Liver (tissue), 9 donors: ENCODE results near the gene MEN1. TPM values are rescaled to one million over a fixed set of nuclear protein-coding genes. Genes with fewer than 3 reads are reported as not detected.

ENCODE experiments used
- DNase-seq: peaks from one replicate; pipeline ENCODE4 v3.0.0-alpha.2; 2017; ENCODE audit warnings: low spot score
- H3K27ac ChIP-seq, 2 donors: one replicate each; pipeline ENCODE4 v1.7.0; 2013; ENCODE audit warnings: inconsistent platforms in 2 of 2, low read length in 2 of 2, control low read depth in 1 of 2, low read depth in 1 of 2, mild to moderate bottlenecking in 1 of 2
- H3K27me3 ChIP-seq, 4 donors: one replicate each; pipeline versions ENCODE4 v1.6.1 to v1.7.0; 2013; ENCODE audit warnings: low read length in 3 of 4, inconsistent platforms in 1 of 4, mild to moderate bottlenecking in 1 of 4, moderate library complexity in 1 of 4; ENCODE audit not compliant: control insufficient read depth in 4 of 4, insufficient read depth in 4 of 4
- H3K36me3 ChIP-seq, 4 donors: one replicate each; pipeline versions ENCODE4 v1.6.1 to v1.7.0; 2013; ENCODE audit warnings: low read length in 3 of 4, mild to moderate bottlenecking in 3 of 4, low read depth in 1 of 4, moderate library complexity in 1 of 4; ENCODE audit not compliant: control insufficient read depth in 4 of 4, insufficient read depth in 3 of 4
- H3K4me1 ChIP-seq, 4 donors: one replicate each; pipeline versions ENCODE4 v1.6.1 to v1.7.0; 2013; ENCODE audit warnings: low read length in 3 of 4, mild to moderate bottlenecking in 3 of 4, moderate library complexity in 1 of 4; ENCODE audit not compliant: control insufficient read depth in 4 of 4, insufficient read depth in 4 of 4
- H3K4me3 ChIP-seq, 3 donors: one replicate each; pipeline versions ENCODE4 v1.6.1 to v1.7.0; 2013; ENCODE audit warnings: low read length in 3 of 3, control low read depth in 1 of 3, low read depth in 1 of 3, mild to moderate bottlenecking in 1 of 3
- H3K9ac ChIP-seq, 2 donors: one replicate each; pipeline ENCODE4 v1.7.0; 2013; ENCODE audit warnings: low read length in 2 of 2, mild to moderate bottlenecking in 2 of 2, moderate library complexity in 2 of 2, control low read depth in 1 of 2, low read depth in 1 of 2
- H3K9me3 ChIP-seq, 4 donors: one replicate each; pipeline versions ENCODE4 v1.6.1 to v1.7.0; 2013; ENCODE audit warnings: low read length in 3 of 4; ENCODE audit not compliant: control insufficient read depth in 4 of 4
- ATF3 ChIP-seq: IDR thresholded peaks from 2 replicates; pipeline ENCODE4 v1.6.1; 2016; ENCODE audit warnings: antibody characterized with exemption
- CTCF ChIP-seq: fragments of 150-350 bp; IDR thresholded peaks from 2 replicates; pipeline ENCODE4 v1.5.1; 2017; ENCODE audit warnings: improper control_type of control experiment, low read depth, low read length; ENCODE audit not compliant: missing input control
- EGR1 ChIP-seq, 2 donors: IDR thresholded peaks; 2 replicates each; pipeline ENCODE4 v1.6.1; 2016 to 2018; ENCODE audit warnings: antibody characterized with exemption in 2 of 2, low read depth in 2 of 2
- FOXA1 ChIP-seq: IDR thresholded peaks from 2 replicates; pipeline ENCODE4 v1.6.1; 2016; ENCODE audit warnings: antibody characterized with exemption
- FOXA2 ChIP-seq: IDR thresholded peaks from 2 replicates; pipeline ENCODE4 v1.6.1; 2016; ENCODE audit warnings: antibody characterized with exemption
- GABPA ChIP-seq, 2 donors: IDR thresholded peaks in 1 of 2; conservative IDR thresholded peaks in 1 of 2; 2 replicates each; pipeline ENCODE4 v1.6.1; 2016; ENCODE audit warnings: antibody characterized with exemption in 2 of 2, mild to moderate bottlenecking in 1 of 2, moderate library complexity in 1 of 2
- HNF4A ChIP-seq, 2 donors: conservative IDR thresholded peaks; 2 replicates each; pipeline ENCODE4 v1.6.1; 2016; ENCODE audit warnings: antibody characterized with exemption in 2 of 2, mild to moderate bottlenecking in 2 of 2
- HNF4G ChIP-seq: IDR thresholded peaks from 2 replicates; pipeline ENCODE4 v1.6.1; 2016; ENCODE audit warnings: antibody characterized with exemption
- JUND ChIP-seq, 2 donors: IDR thresholded peaks; 2 replicates each; pipeline ENCODE4 v1.6.1; 2016; ENCODE audit warnings: antibody characterized with exemption in 2 of 2
- MAX ChIP-seq: IDR thresholded peaks from 2 replicates; pipeline ENCODE4 v1.6.1; 2016; ENCODE audit warnings: antibody characterized with exemption
- NR2F2 ChIP-seq: IDR thresholded peaks from 2 replicates; pipeline ENCODE4 v1.6.1; 2016; ENCODE audit warnings: antibody characterized with exemption
- RAD21 ChIP-seq, 2 donors: IDR thresholded peaks; 2 replicates each; pipeline ENCODE4 v1.6.1; 2016; ENCODE audit warnings: antibody characterized with exemption in 2 of 2, mild to moderate bottlenecking in 2 of 2
- REST ChIP-seq: IDR thresholded peaks from 2 replicates; pipeline ENCODE4 v1.6.1; 2016; ENCODE audit warnings: antibody characterized with exemption, mild to moderate bottlenecking
- RXRA ChIP-seq, 2 donors: IDR thresholded peaks; 2 replicates each; pipeline ENCODE4 v1.6.1; 2017 to 2018; ENCODE audit warnings: antibody characterized with exemption in 2 of 2, mild to moderate bottlenecking in 1 of 2
- SP1 ChIP-seq: IDR thresholded peaks from 2 replicates; pipeline ENCODE4 v1.6.1; 2018; ENCODE audit warnings: antibody characterized with exemption, mild to moderate bottlenecking
- TAF1 ChIP-seq: conservative IDR thresholded peaks from 2 replicates; pipeline ENCODE4 v1.6.1; 2016; ENCODE audit warnings: antibody characterized with exemption, mild to moderate bottlenecking
- YY1 ChIP-seq: IDR thresholded peaks from 2 replicates; pipeline ENCODE4 v1.6.1; 2016; ENCODE audit warnings: antibody characterized with exemption, mild to moderate bottlenecking
- ZBTB33 ChIP-seq: IDR thresholded peaks from 2 replicates; pipeline ENCODE4 v1.6.1; 2016; ENCODE audit warnings: antibody characterized with exemption
- WGBS: extraction: QIAGEN DNeasy Blood & Tissue Kit; methylation state at CpG from one replicate; pipeline ENCODE4 v1.1.7; 2013; 5-methylcytosine and 5-hydroxymethylcytosine counted together
- polyA plus RNA-seq, 2 donors: library from polyadenylated mRNA; stranded (reverse) in 1 of 2; unstranded in 1 of 2; fragments of 200-250 nt in 1 of 2; fragments of >200 nt in 1 of 2; fragmentation: Nextera tagmentation in 1 of 2; extraction: Ambion mirVana in 1 of 2; gene quantifications; one replicate each; pipeline versions ENCODE4 v1.2.1 to v1.2.3, GENCODE V29; 2013 to 2015
- total RNA-seq, 2 donors: library from RNA; depleted of rRNA; stranded (reverse); fragments of >200 nt; gene quantifications; one replicate each; pipeline ENCODE4 v1.2.3, GENCODE V29; 2014
- donor health status: healthy.
- donor health status: healthy.
- donor health status: healthy.
- donor health status: healthy.
- donor health status: healthy.

MEN1 gene
- total and polyA plus RNA-seq, 4 donors, result 9.0 to 15.1 (median 13.4) TPM

- H3K27ac ChIP-seq, result no peak overlapping the region
- H3K36me3 ChIP-seq, result no peaks in the 10 kb centered on the region
Observed at GRCh38 chr11:64835616-64836447, 25.5 kb upstream of the MEN1 start.

More at GRCh38 chr11:64835616-64836447, 25.5 kb upstream of the MEN1 start:
- H3K4me3 ChIP-seq, result no peak overlapping the region
- no peaks in the 10 kb centered on the region for H3K27me3 ChIP-seq
- WGBS, result 94% methylated on average over 17 of the region's 17 CpGs
- no peak for DNase-seq
- no peak for TF ChIP-seq EGR1 (IDR thresholded peaks at IDR 0.05; ENCODE audit: low read depth in 2 of 2)
- TF ChIP-seq GABPA (IDR thresholded peaks at IDR 0.05 in 1 of 2, conservative IDR thresholded peaks at IDR 0.05 in 1 of 2), result no peak
- TF ChIP-seq HNF4G, result no peak
- no peak for TF ChIP-seq NR2F2
- TF ChIP-seq FOXA1, result no peak
- no peak for TF ChIP-seq SP1
- no peak for TF ChIP-seq ATF3
- no peak for TF ChIP-seq FOXA2
- no peak for TF ChIP-seq JUND (IDR thresholded peaks at IDR 0.05)
- TF ChIP-seq RXRA (IDR thresholded peaks at IDR 0.05), result no peak
- TF ChIP-seq ZBTB33, result no peak
- no peak for TF ChIP-seq MAX
- TF ChIP-seq CTCF, result no peak
- TF ChIP-seq YY1, result no peak
- no peak for TF ChIP-seq RAD21 (IDR thresholded peaks at IDR 0.05)
- no peak for TF ChIP-seq REST
- no peak for TF ChIP-seq TAF1
- no peak for TF ChIP-seq HNF4A (conservative IDR thresholded peaks at IDR 0.05)
- no peak overlapping the region for H3K9ac ChIP-seq
- H3K9me3 ChIP-seq, result no peaks in the 10 kb centered on the region
- no peaks in the 10 kb centered on the region for H3K4me1 ChIP-seq
